Measurements from ENCODE around the gene PITPNM2.

Gene PITPNM2

DNA sequence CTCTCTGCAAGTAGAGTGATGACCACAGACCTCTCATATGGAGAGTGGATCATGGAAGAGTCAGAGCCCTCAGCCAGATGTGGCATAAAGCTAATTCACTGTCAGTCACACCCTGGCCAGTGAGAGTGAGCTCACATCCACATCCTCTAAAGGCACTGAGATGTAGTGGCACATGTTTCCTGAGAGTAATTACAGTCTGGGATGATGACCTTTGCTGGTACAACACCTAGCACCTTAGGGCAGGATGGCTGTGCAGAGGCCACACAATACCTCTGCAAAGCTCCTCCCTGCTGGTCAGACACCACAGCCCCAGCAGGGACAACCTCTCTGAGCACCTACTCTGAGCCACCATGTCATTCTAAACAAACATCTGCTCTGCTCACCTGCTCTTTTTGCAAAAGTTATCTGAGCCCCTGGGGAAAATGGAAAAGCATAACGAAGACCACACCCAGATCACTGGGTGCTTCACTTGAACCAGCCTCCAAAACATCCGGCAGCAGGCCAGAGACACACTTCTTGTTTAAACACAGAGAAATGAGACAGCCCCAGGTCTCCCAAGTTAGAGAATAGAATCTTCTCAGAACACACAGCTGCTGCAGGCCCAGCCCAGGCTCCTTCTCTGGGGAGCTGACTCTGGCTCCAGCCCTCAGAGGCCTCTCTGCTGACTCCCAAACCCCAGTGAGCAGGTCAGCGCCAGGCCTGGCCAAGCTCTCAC lies 30.3 kb downstream of the PITPNM2 start:
- Histone ChIP-seq H3K36me3 (ENCODE audit: insufficient read depth, low read length) (peaks cover 18% of the 10 kb centered on the region; the same call in 1 of the 2 replicates), H3K4me1 (ENCODE audit: insufficient read depth, low read length, severe bottlenecking) (peaks cover 100% of the 10 kb centered on the region), H2AFZ (ENCODE audit: low read length) (no peak overlapping the region), H3K79me2 (ENCODE audit: insufficient read depth, low read length) (peaks cover 62% of the 10 kb centered on the region), H3F3A (ENCODE audit: insufficient read depth, low read length) (peaks cover 14% of the 10 kb centered on the region), H3K9ac (ENCODE audit: low read length) (peak overlapping the region; percentile 63), H3K9me3 (ENCODE audit: low read length) (no peaks in the 10 kb centered on the region), H3K4me2 (ENCODE audit: low read length) (peak overlapping the region; percentile 61), H3K9me2 (ENCODE audit: low read depth, low read length) (no peaks in the 10 kb centered on the region), H4K20me1 (ENCODE audit: insufficient read depth, low read length) (no peaks in the 10 kb centered on the region), H3K27me3 (ENCODE audit: insufficient read depth, low read length) (no peaks in the 10 kb centered on the region), H3K4me3 (ENCODE audit: low read depth, low read length, poor library complexity, severe bottlenecking) (peak overlapping the region; percentile 5), H3K27ac (ENCODE audit: low read depth, low read length, poor library complexity, severe bottlenecking) (peak overlapping the region; percentile 100)
- TF ChIP-seq, protein P1, sequence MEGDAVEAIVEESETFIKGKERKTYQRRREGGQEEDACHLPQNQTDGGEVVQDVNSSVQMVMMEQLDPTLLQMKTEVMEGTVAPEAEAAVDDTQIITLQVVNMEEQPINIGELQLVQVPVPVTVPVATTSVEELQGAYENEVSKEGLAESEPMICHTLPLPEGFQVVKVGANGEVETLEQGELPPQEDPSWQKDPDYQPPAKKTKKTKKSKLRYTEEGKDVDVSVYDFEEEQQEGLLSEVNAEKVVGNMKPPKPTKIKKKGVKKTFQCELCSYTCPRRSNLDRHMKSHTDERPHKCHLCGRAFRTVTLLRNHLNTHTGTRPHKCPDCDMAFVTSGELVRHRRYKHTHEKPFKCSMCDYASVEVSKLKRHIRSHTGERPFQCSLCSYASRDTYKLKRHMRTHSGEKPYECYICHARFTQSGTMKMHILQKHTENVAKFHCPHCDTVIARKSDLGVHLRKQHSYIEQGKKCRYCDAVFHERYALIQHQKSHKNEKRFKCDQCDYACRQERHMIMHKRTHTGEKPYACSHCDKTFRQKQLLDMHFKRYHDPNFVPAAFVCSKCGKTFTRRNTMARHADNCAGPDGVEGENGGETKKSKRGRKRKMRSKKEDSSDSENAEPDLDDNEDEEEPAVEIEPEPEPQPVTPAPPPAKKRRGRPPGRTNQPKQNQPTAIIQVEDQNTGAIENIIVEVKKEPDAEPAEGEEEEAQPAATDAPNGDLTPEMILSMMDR (IDR thresholded peaks at IDR 0.05; ENCODE audit: low read length), result no peak
- TF ChIP-seq EZH2 (IDR thresholded peaks at IDR 0.05; ENCODE audit: borderline replicate concordance, low read length), result no peak

DNA sequence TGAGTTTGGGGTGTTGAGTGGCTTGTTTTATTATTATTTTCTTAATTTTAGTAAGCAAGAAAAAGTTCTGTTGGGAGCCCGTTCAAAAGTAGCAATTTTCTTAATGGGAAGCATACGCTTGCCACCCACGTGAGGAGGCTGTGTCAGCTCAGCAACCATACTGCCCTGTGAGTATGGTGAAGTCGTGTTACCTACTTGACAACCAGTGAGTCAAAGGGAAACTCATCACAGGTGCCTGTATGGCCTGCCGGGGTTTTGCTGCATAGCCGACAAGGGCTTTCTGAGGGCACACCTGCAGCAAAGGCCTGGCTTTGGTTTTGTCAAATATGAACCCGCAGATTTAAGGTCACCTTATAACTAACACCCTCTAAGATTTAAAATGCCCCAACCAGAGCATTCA lies 31.1 kb downstream of the PITPNM2 start:
- H3K9me3 ChIP-seq (ENCODE audit: low read length), result no peaks in the 10 kb centered on the region
- no peaks in the 10 kb centered on the region for H4K20me1 ChIP-seq (ENCODE audit: insufficient read depth, low read length)
- H3K9me2 ChIP-seq (ENCODE audit: low read depth, low read length), result no peaks in the 10 kb centered on the region
- peaks cover 56% of the 10 kb centered on the region for H3K79me2 ChIP-seq (ENCODE audit: insufficient read depth, low read length)
- H3K4me1 ChIP-seq (ENCODE audit: insufficient read depth, low read length, severe bottlenecking), result peaks cover 100% of the 10 kb centered on the region
- H3K4me3 ChIP-seq (ENCODE audit: low read depth, low read length, poor library complexity, severe bottlenecking), result no peak overlapping the region
- H3K36me3 ChIP-seq (ENCODE audit: insufficient read depth, low read length), result peaks cover 18% of the 10 kb centered on the region; the same call in 1 of the 2 replicates
- peak overlapping the region; percentile 100 for H3K27ac ChIP-seq (ENCODE audit: low read depth, low read length, poor library complexity, severe bottlenecking)
- H3K27me3 ChIP-seq (ENCODE audit: insufficient read depth, low read length), result no peaks in the 10 kb centered on the region
- H3K9ac ChIP-seq (ENCODE audit: low read length), result peak overlapping the region; percentile 63
- no peak overlapping the region for H2AFZ ChIP-seq (ENCODE audit: low read length)
- peak overlapping the region; percentile 61; the same call in 1 of the 2 replicates for H3K4me2 ChIP-seq (ENCODE audit: low read length)
- H3F3A ChIP-seq (ENCODE audit: insufficient read depth, low read length), result peaks cover 14% of the 10 kb centered on the region
- TF ChIP-seq EZH2 (IDR thresholded peaks at IDR 0.05; ENCODE audit: borderline replicate concordance, low read length), result no peak
- TF ChIP-seq, protein P1 (IDR thresholded peaks at IDR 0.05; ENCODE audit: low read length), result no peak

DNA sequence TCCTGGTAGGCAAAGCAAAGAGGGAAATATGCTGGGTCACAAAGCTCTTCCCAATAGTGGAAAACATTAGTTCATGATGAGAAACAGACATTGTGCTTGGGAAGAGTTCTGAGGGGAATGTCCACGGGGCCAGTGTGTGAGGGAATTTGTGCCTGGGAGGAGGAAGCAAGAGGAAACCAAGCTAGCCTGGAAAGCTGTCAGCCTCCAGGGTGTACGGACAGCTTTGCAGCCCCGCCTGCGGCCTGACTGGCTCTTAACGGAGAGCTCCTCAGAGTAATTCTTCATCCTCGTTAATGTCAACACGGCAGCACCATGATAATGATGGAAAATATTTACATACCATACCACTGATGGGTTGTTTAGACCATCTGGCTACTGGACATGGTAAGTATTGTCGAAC lies 32.4 kb downstream of the PITPNM2 start:
- Histone ChIP-seq H3K79me2 (ENCODE audit: insufficient read depth, low read length) (peaks cover 55% of the 10 kb centered on the region), H3K4me1 (ENCODE audit: insufficient read depth, low read length, severe bottlenecking) (peaks cover 100% of the 10 kb centered on the region), H3K9ac (ENCODE audit: low read length) (peak overlapping the region; percentile 41; the same call in 1 of the 2 replicates), H3K9me3 (ENCODE audit: low read length) (no peaks in the 10 kb centered on the region), H3K9me2 (ENCODE audit: low read depth, low read length) (no peaks in the 10 kb centered on the region), H3K4me3 (ENCODE audit: low read depth, low read length, poor library complexity, severe bottlenecking) (no peak overlapping the region), H2AFZ (ENCODE audit: low read length) (no peak overlapping the region), H3K27me3 (ENCODE audit: insufficient read depth, low read length) (no peaks in the 10 kb centered on the region), H3F3A (ENCODE audit: insufficient read depth, low read length) (peaks cover 14% of the 10 kb centered on the region), H3K36me3 (ENCODE audit: insufficient read depth, low read length) (peaks cover 18% of the 10 kb centered on the region; the same call in 1 of the 2 replicates), H3K27ac (ENCODE audit: low read depth, low read length, poor library complexity, severe bottlenecking) (peak overlapping the region; percentile 100), H3K4me2 (ENCODE audit: low read length) (no peak overlapping the region), H4K20me1 (ENCODE audit: insufficient read depth, low read length) (no peaks in the 10 kb centered on the region)
- TF ChIP-seq, protein P1 (IDR thresholded peaks at IDR 0.05; ENCODE audit: low read length), result no peak
- TF ChIP-seq EZH2 (IDR thresholded peaks at IDR 0.05; ENCODE audit: borderline replicate concordance, low read length), result no peak
